ENCODE results near the gene PRRC2A. TPM values are rescaled to one million over a fixed set of nuclear protein-coding genes. Genes with fewer than 3 reads are reported as not detected.

Gene PRRC2A
- total RNA-seq, 1 experiment from 2014 or later, result 68.9 TPM

Small RNA genes within 50 kb of the gene (small RNA-seq; reads per million reads assigned to genes)
- gene MIR6832 (0 reads per million in 2 experiments), gene RF00019 (0 reads per million in 2 experiments), gene SNORA38 (8.5 to 24.7 reads per million in 2 experiments), gene UQCRHP1 (0 reads per million in 2 experiments)

Other genes starting within 250 kb of the PRRC2A start
- gene MICA, start 217.1 kb upstream of the PRRC2A start, total RNA-seq (2014; rRNA removed; shearing (Covaris generic)), result 13.7 and 15.2 TPM in 2 replicates
- gene MICB, start 122.6 kb upstream of the PRRC2A start, total RNA-seq (2014; rRNA removed; shearing (Covaris generic)), result 6.5 and 6.8 TPM in 2 replicates
- gene MCCD1, start 91.8 kb upstream of the PRRC2A start, total RNA-seq (2014; rRNA removed; shearing (Covaris generic)), result not detected in 2 replicates
- gene DDX39B, start 78.7 kb upstream of the PRRC2A start, total RNA-seq (2014; rRNA removed; shearing (Covaris generic)), result 488 and 493 TPM in 2 replicates
- gene ATP6V1G2, start 74.1 kb upstream of the PRRC2A start, total RNA-seq (2014; rRNA removed; shearing (Covaris generic)), result 0.23 and 0.27 TPM in 2 replicates
- gene NFKBIL1, start 73.1 kb upstream of the PRRC2A start, total RNA-seq (2014; rRNA removed; shearing (Covaris generic)), result 20.5 and 20.6 TPM in 2 replicates
- not detected in 2 replicates for gene LTA, start 48.4 kb upstream of the PRRC2A start, total RNA-seq (2014; rRNA removed; shearing (Covaris generic))
- gene TNF, start 45.1 kb upstream of the PRRC2A start, total RNA-seq (2014; rRNA removed; shearing (Covaris generic)), result not detected in 2 replicates
- gene LTB, start 38.3 kb upstream of the PRRC2A start, total RNA-seq (2014; rRNA removed; shearing (Covaris generic)), result not detected in 2 replicates
- gene LST1, start 34.4 kb upstream of the PRRC2A start, total RNA-seq (2014; rRNA removed; shearing (Covaris generic)), result not detected in 2 replicates
- not detected in 2 replicates for gene NCR3, start 27.7 kb upstream of the PRRC2A start, total RNA-seq (2014; rRNA removed; shearing (Covaris generic))
- not detected in 2 replicates for gene AIF1, start 5.5 kb upstream of the PRRC2A start, total RNA-seq (2014; rRNA removed; shearing (Covaris generic))
- 113 and 133 TPM in 2 replicates for gene BAG6, start 31.9 kb downstream of the PRRC2A start, total RNA-seq (2014; rRNA removed; shearing (Covaris generic))
- 2.4 and 2.8 TPM in 2 replicates for gene APOM, start 35.2 kb downstream of the PRRC2A start, total RNA-seq (2014; rRNA removed; shearing (Covaris generic))
- 10.1 and 10.9 TPM in 2 replicates for gene C6orf47, start 40.1 kb downstream of the PRRC2A start, total RNA-seq (2014; rRNA removed; shearing (Covaris generic))
- gene GPANK1, start 44.3 kb downstream of the PRRC2A start, total RNA-seq (2014; rRNA removed; shearing (Covaris generic)), result 11.6 and 11.7 TPM in 2 replicates
- gene CSNK2B, start 45.4 kb downstream of the PRRC2A start, total RNA-seq (2014; rRNA removed; shearing (Covaris generic)), result 110 and 131 TPM in 2 replicates
- gene LY6G5B, start 49.3 kb downstream of the PRRC2A start, total RNA-seq (2014; rRNA removed; shearing (Covaris generic)), result 1.9 and 2.8 TPM in 2 replicates
- 0.95 and 1.3 TPM in 2 replicates for gene LY6G5C, start 60.4 kb downstream of the PRRC2A start, total RNA-seq (2014; rRNA removed; shearing (Covaris generic))
- 40.5 and 55.7 TPM in 2 replicates for gene ABHD16A, start 82.6 kb downstream of the PRRC2A start, total RNA-seq (2014; rRNA removed; shearing (Covaris generic))
- gene LY6G6F, start 86.2 kb downstream of the PRRC2A start, total RNA-seq (2014; rRNA removed; shearing (Covaris generic)), result not detected in 2 replicates
- not detected in 2 replicates for gene LY6G6D, start 94.6 kb downstream of the PRRC2A start, total RNA-seq (2014; rRNA removed; shearing (Covaris generic))
- gene LY6G6C, start 101.0 kb downstream of the PRRC2A start, total RNA-seq (2014; rRNA removed; shearing (Covaris generic)), result not detected in 2 replicates
- gene MPIG6B, start 102.7 kb downstream of the PRRC2A start, total RNA-seq (2014; rRNA removed; shearing (Covaris generic)), result not detected in 2 replicates
- gene DDAH2, start 108.6 kb downstream of the PRRC2A start, total RNA-seq (2014; rRNA removed; shearing (Covaris generic)), result 16.4 and 19.1 TPM in 2 replicates
- gene CLIC1, start 115.8 kb downstream of the PRRC2A start, total RNA-seq (2014; rRNA removed; shearing (Covaris generic)), result 376 and 448 TPM in 2 replicates
- 18.6 and 19.8 TPM in 2 replicates for gene MSH5, start 119.3 kb downstream of the PRRC2A start, total RNA-seq (2014; rRNA removed; shearing (Covaris generic))
- gene SAPCD1, start 141.9 kb downstream of the PRRC2A start, total RNA-seq (2014; rRNA removed; shearing (Covaris generic)), result 2.8 and 4.7 TPM in 2 replicates
- gene VWA7, start 156.6 kb downstream of the PRRC2A start, total RNA-seq (2014; rRNA removed; shearing (Covaris generic)), result 0.47 and 0.81 TPM in 2 replicates
- gene VARS1, start 175.0 kb downstream of the PRRC2A start, total RNA-seq (2014; rRNA removed; shearing (Covaris generic)), result 42.1 and 46.7 TPM in 2 replicates
- gene LSM2, start 186.3 kb downstream of the PRRC2A start, total RNA-seq (2014; rRNA removed; shearing (Covaris generic)), result 62.6 and 64.3 TPM in 2 replicates
- 0.82 and 1.0 TPM in 2 replicates for gene HSPA1L, start 194.6 kb downstream of the PRRC2A start, total RNA-seq (2014; rRNA removed; shearing (Covaris generic))
- gene HSPA1A, start 194.8 kb downstream of the PRRC2A start, total RNA-seq (2014; rRNA removed; shearing (Covaris generic)), result 43.3 and 46.7 TPM in 2 replicates
- 58.3 and 60.4 TPM in 2 replicates for gene HSPA1B, start 207.0 kb downstream of the PRRC2A start, total RNA-seq (2014; rRNA removed; shearing (Covaris generic))
- 24.6 and 25.2 TPM in 2 replicates for gene NEU1, start 242.1 kb downstream of the PRRC2A start, total RNA-seq (2014; rRNA removed; shearing (Covaris generic))

Measured in NCI-H460 (cell line).